Measurements from ENCODE around the gene MBNL1.

Gene MBNL1

GRCh38 chr3:152291238-152291637, 22.5 kb downstream of the MBNL1 start:
- Mint-ChIP-seq H3K27me3 (ENCODE audit: low read depth) (no peaks in the 10 kb centered on the region), H3K4me3 (peak overlapping the region; percentile 17), H3K27ac (peak overlapping the region; percentile 43), H3K4me1 (ENCODE audit: low read depth) (peaks cover 50% of the 10 kb centered on the region), H3K9me3 (no peaks in the 10 kb centered on the region), H3K36me3 (ENCODE audit: low read depth) (peaks cover 18% of the 10 kb centered on the region)

- Mint-ChIP-seq H3K4me3 (peak overlapping the region; percentile 17), H3K36me3 (ENCODE audit: low read depth) (peaks cover 21% of the 10 kb centered on the region), H3K27me3 (ENCODE audit: low read depth) (no peaks in the 10 kb centered on the region), H3K27ac (peak overlapping the region; percentile 43), H3K9me3 (no peaks in the 10 kb centered on the region), H3K4me1 (ENCODE audit: low read depth) (peaks cover 53% of the 10 kb centered on the region)
Measured at GRCh38 chr3:152291649-152292066, 22.9 kb downstream of the MBNL1 start.

- H3K9me3 Mint-ChIP-seq = no peaks in the 10 kb centered on the region
- no peak overlapping the region for H3K27ac Mint-ChIP-seq
- H3K4me3 Mint-ChIP-seq = no peak overlapping the region
- peaks cover 24% of the 10 kb centered on the region for H3K36me3 Mint-ChIP-seq (ENCODE audit: low read depth)
- H3K27me3 Mint-ChIP-seq (ENCODE audit: low read depth) = no peaks in the 10 kb centered on the region
- peaks cover 53% of the 10 kb centered on the region for H3K4me1 Mint-ChIP-seq (ENCODE audit: low read depth)
Measured at GRCh38 chr3:152292366-152292765, 23.6 kb downstream of the MBNL1 start.

- Mint-ChIP-seq H3K4me3 (no peak overlapping the region), H3K9me3 (no peaks in the 10 kb centered on the region), H3K27me3 (ENCODE audit: low read depth) (no peaks in the 10 kb centered on the region), H3K27ac (no peak overlapping the region), H3K36me3 (ENCODE audit: low read depth) (peaks cover 27% of the 10 kb centered on the region), H3K4me1 (ENCODE audit: low read depth) (peaks cover 52% of the 10 kb centered on the region)
Measured at GRCh38 chr3:152293347-152294006, 24.7 kb downstream of the MBNL1 start.

- Mint-ChIP-seq H3K27ac (peak overlapping the region; percentile 58), H3K9me3 (no peaks in the 10 kb centered on the region), H3K27me3 (ENCODE audit: low read depth) (no peaks in the 10 kb centered on the region), H3K4me1 (ENCODE audit: low read depth) (peaks cover 63% of the 10 kb centered on the region), H3K36me3 (ENCODE audit: low read depth) (peaks cover 40% of the 10 kb centered on the region), H3K4me3 (peak overlapping the region; percentile 2)
Measured at GRCh38 chr3:152295344-152295743, 26.6 kb downstream of the MBNL1 start.

GRCh38 chr3:152295806-152296205, 27.1 kb downstream of the MBNL1 start:
- no peaks in the 10 kb centered on the region for H3K27me3 Mint-ChIP-seq (ENCODE audit: low read depth)
- H3K36me3 Mint-ChIP-seq (ENCODE audit: low read depth) = peaks cover 44% of the 10 kb centered on the region
- no peaks in the 10 kb centered on the region for H3K9me3 Mint-ChIP-seq
- H3K4me3 Mint-ChIP-seq = peak overlapping the region; percentile 2
- H3K27ac Mint-ChIP-seq = peak overlapping the region; percentile 58
- peaks cover 63% of the 10 kb centered on the region for H3K4me1 Mint-ChIP-seq (ENCODE audit: low read depth)

GRCh38 chr3:152296382-152296781, 27.7 kb downstream of the MBNL1 start:
- Mint-ChIP-seq H3K36me3 (ENCODE audit: low read depth) (peaks cover 47% of the 10 kb centered on the region), H3K27me3 (ENCODE audit: low read depth) (no peaks in the 10 kb centered on the region), H3K4me3 (peak overlapping the region; percentile 2), H3K4me1 (ENCODE audit: low read depth) (peaks cover 65% of the 10 kb centered on the region), H3K27ac (peak overlapping the region; percentile 58), H3K9me3 (no peaks in the 10 kb centered on the region)

- Mint-ChIP-seq H3K9me3 (no peaks in the 10 kb centered on the region), H3K4me3 (peak overlapping the region; percentile 41), H3K27me3 (ENCODE audit: low read depth) (no peaks in the 10 kb centered on the region), H3K36me3 (ENCODE audit: low read depth) (peaks cover 41% of the 10 kb centered on the region), H3K4me1 (ENCODE audit: low read depth) (peaks cover 65% of the 10 kb centered on the region), H3K27ac (peak overlapping the region; percentile 53)
Measured at GRCh38 chr3:152296971-152297370, 28.2 kb downstream of the MBNL1 start.

GRCh38 chr3:152298393-152299248, 29.9 kb downstream of the MBNL1 start:
- Mint-ChIP-seq H3K27ac (peak overlapping the region; percentile 67), H3K4me3 (peak overlapping the region; percentile 66), H3K27me3 (ENCODE audit: low read depth) (no peaks in the 10 kb centered on the region), H3K36me3 (ENCODE audit: low read depth) (peaks cover 39% of the 10 kb centered on the region), H3K9me3 (no peaks in the 10 kb centered on the region), H3K4me1 (ENCODE audit: low read depth) (peaks cover 62% of the 10 kb centered on the region)

GRCh38 chr3:152299249-152299976, 30.7 kb downstream of the MBNL1 start:
- no peaks in the 10 kb centered on the region for H3K27me3 Mint-ChIP-seq (ENCODE audit: low read depth)
- peak overlapping the region; percentile 67 for H3K27ac Mint-ChIP-seq
- peaks cover 39% of the 10 kb centered on the region for H3K36me3 Mint-ChIP-seq (ENCODE audit: low read depth)
- no peaks in the 10 kb centered on the region for H3K9me3 Mint-ChIP-seq
- H3K4me3 Mint-ChIP-seq = peak overlapping the region; percentile 66
- H3K4me1 Mint-ChIP-seq (ENCODE audit: low read depth) = peaks cover 63% of the 10 kb centered on the region

- Mint-ChIP-seq H3K36me3 (ENCODE audit: low read depth) (peaks cover 41% of the 10 kb centered on the region), H3K4me1 (ENCODE audit: low read depth) (peaks cover 67% of the 10 kb centered on the region), H3K4me3 (peak overlapping the region; percentile 66), H3K9me3 (no peaks in the 10 kb centered on the region), H3K27me3 (ENCODE audit: low read depth) (no peaks in the 10 kb centered on the region), H3K27ac (peak overlapping the region; percentile 67)
Measured at GRCh38 chr3:152300029-152300731, 31.5 kb downstream of the MBNL1 start.

- peak overlapping the region; percentile 21 for H3K4me3 Mint-ChIP-seq
- H3K27ac Mint-ChIP-seq = peak overlapping the region; percentile 9
- peaks cover 62% of the 10 kb centered on the region for H3K4me1 Mint-ChIP-seq (ENCODE audit: low read depth)
- H3K9me3 Mint-ChIP-seq = no peaks in the 10 kb centered on the region
- no peaks in the 10 kb centered on the region for H3K27me3 Mint-ChIP-seq (ENCODE audit: low read depth)
- H3K36me3 Mint-ChIP-seq (ENCODE audit: low read depth) = peaks cover 33% of the 10 kb centered on the region
Measured at GRCh38 chr3:152301745-152302181, 33.0 kb downstream of the MBNL1 start.

- peaks cover 31% of the 10 kb centered on the region for H3K36me3 Mint-ChIP-seq (ENCODE audit: low read depth)
- no peak overlapping the region for H3K4me3 Mint-ChIP-seq
- peak overlapping the region; percentile 38 for H3K27ac Mint-ChIP-seq
- no peaks in the 10 kb centered on the region for H3K9me3 Mint-ChIP-seq
- H3K27me3 Mint-ChIP-seq (ENCODE audit: low read depth) = no peaks in the 10 kb centered on the region
- H3K4me1 Mint-ChIP-seq (ENCODE audit: low read depth) = peaks cover 64% of the 10 kb centered on the region
Measured at GRCh38 chr3:152302521-152303021, 33.8 kb downstream of the MBNL1 start.

GRCh38 chr3:152304160-152304559, 35.4 kb downstream of the MBNL1 start:
- H3K4me3 Mint-ChIP-seq = no peak overlapping the region
- H3K27ac Mint-ChIP-seq = no peak overlapping the region
- H3K36me3 Mint-ChIP-seq (ENCODE audit: low read depth) = peaks cover 31% of the 10 kb centered on the region
- H3K9me3 Mint-ChIP-seq = no peaks in the 10 kb centered on the region
- no peaks in the 10 kb centered on the region for H3K27me3 Mint-ChIP-seq (ENCODE audit: low read depth)
- H3K4me1 Mint-ChIP-seq (ENCODE audit: low read depth) = peaks cover 64% of the 10 kb centered on the region

Measured in T-helper 1 cell treated with Interleukin-12 subunit alpha and Interleukin-12 subunit beta and Interleukin-4 antibody, amounts not matched to agents 30 μg/mL and 1 μg/mL, for 36 hours (primary cell).